HepG2 (cell line): ENCODE data around the gene MYO18A. TPM values are rescaled to one million over a fixed set of nuclear protein-coding genes. Genes with fewer than 3 reads are reported as not detected.

Source experiments
- ATAC-seq: fragments of 200-7000 bp; cut with Tn5 transposase; 3 replicates; pipeline ENCODE4 v1.9.1; 2020; ENCODE audit warnings: mild to moderate bottlenecking, moderate library complexity
- BruUV-seq: library from RNA; stranded (reverse); fragments of 400-500 nt; replicated peaks from 2 replicates; lab custom pipeline; 2021; lab: Mats Ljungman, UMichigan
- CTCF ChIA-PET: fragments of 300-600 bp; formaldehyde crosslinking; extraction: SDS; loops from one replicate; lab custom pipeline; 2021; ENCODE audit warnings: low total read pairs, inconsistent platforms, low intra/inter-chr PET ratio; lab: Yijun Ruan, JAX
- POLR2A ChIA-PET: fragments of 350-600 bp; sonication (Branson Sonifier 250); formaldehyde crosslinking; loops from one replicate; lab custom pipeline; 2020; ENCODE audit warnings: antibody characterized with exemption, inconsistent platforms; lab: Yijun Ruan, JAX
- DNase-seq: peaks from one replicate; pipeline ENCODE4 v3.0.0-alpha.2; 2015; ENCODE audit warnings: low spot score
- FAIRE-seq: peaks from 3 replicates; lab custom pipeline; 2011; peaks lifted over from hg19 to GRCh38; lab: Jason Lieb, UNC
- H2AFZ ChIP-seq: one replicate; pipeline ENCODE4 v1.6.1; 2011; ENCODE audit warnings: low read length, inconsistent platforms
- H3K27ac ChIP-seq: fragments of 300-600 bp; 3 replicates; pipeline ENCODE4 v1.8.0; 2011; ENCODE audit warnings: mixed run types, mild to moderate bottlenecking, mixed read lengths, low read length, inconsistent platforms; ENCODE audit not compliant: insufficient read depth; ENCODE audit errors: extremely low read length
- H3K27me3 ChIP-seq, 2 experiments: fragments of 200-600 bp in 1 of 2; 2 replicates in 1 of 2; 3 replicates in 1 of 2; pipeline versions ENCODE4 v1.6.0 to v1.8.0; 2011; ENCODE audit warnings: low read length in 2 of 2, mild to moderate bottlenecking in 2 of 2, moderate library complexity in 2 of 2, inconsistent platforms in 1 of 2; ENCODE audit not compliant: insufficient read depth in 2 of 2, control insufficient read depth in 1 of 2
- H3K36me3 ChIP-seq, 2 experiments: fragments of 200-600 bp in 1 of 2; replicated peaks in 1 of 2; 2 replicates in 1 of 2; 3 replicates in 1 of 2; pipeline versions ENCODE4 v1.5.1 to v1.8.0; 2011; ENCODE audit warnings: low read length in 2 of 2, inconsistent platforms in 1 of 2; ENCODE audit not compliant: insufficient read depth in 2 of 2, control insufficient read depth in 1 of 2
- H3K4me1 ChIP-seq: 2 replicates; pipeline ENCODE4 v1.5.1; 2012; ENCODE audit warnings: low read length, inconsistent platforms; ENCODE audit not compliant: insufficient read depth
- H3K4me2 ChIP-seq: 2 replicates; pipeline ENCODE4 v1.6.0; 2011; ENCODE audit warnings: low read depth, low read length, inconsistent platforms
- H3K4me3 ChIP-seq, 3 experiments: fragments of 200-600 bp in 1 of 3; sonication (generic), shearing (Covaris generic) in 1 of 3; replicated peaks in 1 of 3; 2 replicates each; pipeline ENCODE4 v1.5.1; 2011 to 2016; ENCODE audit warnings: low read length in 3 of 3, inconsistent platforms in 2 of 3, low read depth in 2 of 3, mild to moderate bottlenecking in 2 of 3, control low read depth in 1 of 3, mixed read lengths in 1 of 3; ENCODE audit not compliant: insufficient read depth in 1 of 3
- H3K79me2 ChIP-seq: one replicate; pipeline ENCODE4 v1.6.1; 2011; ENCODE audit warnings: low read length, inconsistent platforms; ENCODE audit not compliant: insufficient read depth
- H3K9ac ChIP-seq: 2 replicates; pipeline ENCODE4 v1.6.0; 2011; ENCODE audit warnings: mild to moderate bottlenecking, low read depth, low read length, inconsistent platforms; ENCODE audit not compliant: insufficient read depth
- H3K9me3 ChIP-seq: 2 replicates; pipeline ENCODE4 v1.5.1; 2012; ENCODE audit warnings: mild to moderate bottlenecking, low read length
- H4K20me1 ChIP-seq: 2 replicates; pipeline ENCODE4 v1.6.0; 2011; ENCODE audit warnings: inconsistent platforms, mild to moderate bottlenecking, low read length, moderate library complexity; ENCODE audit not compliant: insufficient read depth
- ARNTL ChIP-seq: sonication (generic); formaldehyde crosslinking; IDR thresholded peaks from 2 replicates; pipeline ENCODE4 v1.4.0; 2020; ENCODE audit warnings: mild to moderate bottlenecking, missing genetic modification reagents
- DNMT1 ChIP-seq: sonication (generic); formaldehyde crosslinking; IDR thresholded peaks from 2 replicates; pipeline ENCODE4 v1.5.1; 2020; ENCODE audit warnings: mild to moderate bottlenecking, missing genetic modification reagents
- EHMT2 ChIP-seq: fragments of 200-600 bp; sonication (generic); IDR thresholded peaks from 2 replicates; pipeline ENCODE4 v1.7.0; 2017; ENCODE audit warnings: antibody characterized with exemption, low read depth, low read length, borderline replicate concordance
- FOSL2 ChIP-seq: sonication (generic); formaldehyde crosslinking; IDR thresholded peaks from 2 replicates; pipeline ENCODE4 v1.4.0; 2020; ENCODE audit warnings: missing genetic modification reagents
- HNRNPL ChIP-seq: fragments of 200-400 bp; formaldehyde crosslinking; IDR thresholded peaks from 2 replicates; pipeline ENCODE4 v1.6.1; 2017; ENCODE audit warnings: mild to moderate bottlenecking, low read depth, low read length
- POGK ChIP-seq: sonication (generic); formaldehyde crosslinking; conservative IDR thresholded peaks from 2 replicates; pipeline ENCODE4 v1.8.0; 2022; ENCODE audit warnings: mild to moderate bottlenecking, moderate library complexity, missing genetic modification reagents
- TFE3 ChIP-seq: IDR thresholded peaks from 2 replicates; pipeline ENCODE4 v1.6.1; 2016
- ZFAT ChIP-seq: sonication (generic); formaldehyde crosslinking; conservative IDR thresholded peaks from 2 replicates; pipeline ENCODE4 v1.8.1; 2023; ENCODE audit warnings: missing genetic modification reagents, inconsistent platforms
- ZHX1 ChIP-seq: sonication (generic); formaldehyde crosslinking; IDR thresholded peaks from 2 replicates; pipeline ENCODE4 v1.8.1; 2022; ENCODE audit warnings: low read depth, mild to moderate bottlenecking, missing genetic modification reagents
- ZMYM4 ChIP-seq: sonication (generic); formaldehyde crosslinking; IDR thresholded peaks from 2 replicates; pipeline ENCODE4 v1.8.1; 2023; ENCODE audit warnings: mild to moderate bottlenecking, missing genetic modification reagents
- ZNF337 ChIP-seq: sonication (generic); formaldehyde crosslinking; IDR thresholded peaks from 2 replicates; pipeline ENCODE4 v1.5.1; 2020; ENCODE audit warnings: missing genetic modification reagents, low read depth, mild to moderate bottlenecking, borderline replicate concordance
- ZNF367 ChIP-seq: sonication (generic); formaldehyde crosslinking; IDR thresholded peaks from 2 replicates; pipeline ENCODE4 v1.4.0; 2020; ENCODE audit warnings: missing genetic modification reagents, borderline replicate concordance
- ZNF563 ChIP-seq: sonication (generic); formaldehyde crosslinking; IDR thresholded peaks from 2 replicates; pipeline ENCODE4 v1.8.0; 2022; ENCODE audit warnings: mild to moderate bottlenecking, moderate library complexity, missing genetic modification reagents
- ZNF670 ChIP-seq: sonication (generic); formaldehyde crosslinking; IDR thresholded peaks from 2 replicates; pipeline ENCODE4 v1.8.0; 2022; ENCODE audit warnings: mild to moderate bottlenecking, missing genetic modification reagents, borderline replicate concordance
- ZNF780A ChIP-seq: sonication (generic); formaldehyde crosslinking; IDR thresholded peaks from 2 replicates; pipeline ENCODE4 v1.8.0; 2022; ENCODE audit warnings: mild to moderate bottlenecking, missing genetic modification reagents, moderate library complexity
- ZNF816 ChIP-seq: sonication (generic); formaldehyde crosslinking; IDR thresholded peaks from 2 replicates; pipeline ENCODE4 v1.8.0; 2022; ENCODE audit warnings: missing genetic modification reagents, mild to moderate bottlenecking, borderline replicate concordance
- WGBS: methylation state at CpG from one replicate; pipeline ENCODE4 v1.1.6; 2017; ENCODE audit warnings: low lambda C conversion rate; 5-methylcytosine and 5-hydroxymethylcytosine counted together
- in situ Hi-C: cut with HindIII; loops from 2 replicates; pipeline ENCODE4 v1.10.0; 2017; ENCODE audit warnings: low pct_unique_long_range_greater_than_20kb; ENCODE audit not compliant: extremely low pct_ligation_motif_present
- intact Hi-C: fragments of 100-400 bp; cut with micrococcal nuclease; formaldehyde crosslinking; loops from one replicate; pipeline ENCODE4 v1.10.0; 2022; ENCODE audit not compliant: unreplicated experiment
- polyA plus RNA-seq, 8 experiments: library from polyadenylated mRNA; depleted of rRNA in 3 of 8; stranded (reverse) in 7 of 8; unstranded in 1 of 8; fragments of >200 nt; fragmentation: Illumina TruSeq in 4 of 8; extraction: Trizol in 4 of 8; gene quantifications; 2 replicates each; pipeline versions ENCODE4 v1.2.1 to v1.2.3, GENCODE V29; 2011 to 2016; ENCODE audit warnings: low read depth in 4 of 8, missing spikeins in 1 of 8, mixed read lengths in 1 of 8; ENCODE audit not compliant: insufficient read depth in 1 of 8
- total RNA-seq, 5 experiments: library from RNA; depleted of rRNA; stranded (reverse); fragments of >200 nt; fragmentation: Illumina TruSeq; extraction: Trizol; gene quantifications; 2 replicates each; pipeline ENCODE4 v1.2.3, GENCODE V29; 2016; ENCODE audit warnings: low read depth in 1 of 5

The MYO18A gene
- total and polyA plus RNA-seq, 2 of the 13 experiments (the other 11 are each of a cell fraction or from before 2014, with no cell fraction given), result 16.8 to 24.8 TPM

GRCh38 chr17:29215174-29215573, 35.0 kb upstream of the MYO18A start:
- H3K4me2 ChIP-seq, result no peak overlapping the region
- H3K9ac ChIP-seq, result no peak overlapping the region
- ChIA-PET CTCF (interaction anchor here (1.5 kb wide), 1 partner anchor 66 kb away, joined by 3 read pairs; no protein-coding TSS in a partner anchor), POLR2A (interaction anchor here (1.0 kb wide), 1 partner anchor 79 kb away, joined by 3 read pairs; the partner anchor contains the start of gene NUFIP2)
- H3K4me3 ChIP-seq, result no peak overlapping the region
- H3K27ac ChIP-seq, result no peak overlapping the region
- TF ChIP-seq ZHX1 (CRISPR knock-in tag) (no peak), ZNF670 (CRISPR knock-in tag) (no peak), ZFAT (CRISPR knock-in tag) (no peak), POGK (no peak), ZMYM4 (CRISPR knock-in tag) (no peak), DNMT1 (CRISPR knock-in tag) (no peak), FOSL2 (CRISPR knock-in tag) (no peak), ZNF563 (CRISPR knock-in tag) (no peak), ZNF780A (no peak), EHMT2 (no peak), ZNF337 (CRISPR knock-in tag) (no peak), ZNF367 (no peak), HNRNPL (no peak), TFE3 (CRISPR knock-in tag) (no peak), ARNTL (CRISPR knock-in tag) (no peak), ZNF816 (CRISPR knock-in tag) (no peak)
- H3K9me3 ChIP-seq, result no peaks in the 10 kb centered on the region
- DNase-seq (no peak), ATAC-seq (no peak), FAIRE-seq (no peak)
- H3K4me1 ChIP-seq, result peaks cover 20% of the 10 kb centered on the region
- in situ Hi-C loops, result loop anchor here (5.0 kb wide), 1 partner anchor 68 kb away; no protein-coding TSS in a partner anchor
- intact Hi-C loops, result no loop called here
- no peaks in the 10 kb centered on the region for H3K79me2 ChIP-seq
- no peak overlapping the region for H2AFZ ChIP-seq
- no peaks in the 10 kb centered on the region for H3K36me3 ChIP-seq
- H3K27me3 ChIP-seq, result peaks cover 1 to 8% of the 10 kb centered on the region in 2 experiments; a peak in 3 of 5 replicates
- no peaks in the 10 kb centered on the region for H4K20me1 ChIP-seq
- BruUV-seq, result no TSS peak
- 68% methylated on average over 10 of the region's 10 CpGs for WGBS
